Left ventricle myocardium inferior (tissue), 1 donor: ENCODE data around the gene FAM170A. TPM values are rescaled to one million over a fixed set of nuclear protein-coding genes. Genes with fewer than 3 reads are reported as not detected.

ENCODE experiments used
- DNase-seq: peaks from one replicate; pipeline ENCODE4 v3.0.0-alpha.2; 2020
- H3K27ac ChIP-seq: fragments of 200-600 bp; replicated peaks from 2 replicates; pipeline ENCODE4 v1.8.0; 2021
- H3K27me3 ChIP-seq: fragments of 200-600 bp; 2 replicates; pipeline ENCODE4 v1.8.0; 2021; ENCODE audit warnings: low read depth
- H3K36me3 ChIP-seq: fragments of 200-600 bp; 2 replicates; pipeline ENCODE4 v1.8.0; 2021
- H3K4me1 ChIP-seq: fragments of 200-600 bp; 2 replicates; pipeline ENCODE4 v1.8.0; 2021
- H3K4me3 ChIP-seq: fragments of 200-600 bp; 2 replicates; pipeline ENCODE4 v1.8.0; 2021; ENCODE audit warnings: mild to moderate bottlenecking, moderate library complexity
- H3K9me3 ChIP-seq: fragments of 200-600 bp; replicated peaks from 2 replicates; pipeline ENCODE4 v1.8.0; 2021
- intact Hi-C: fragments of 100-400 bp; cut with micrococcal nuclease; formaldehyde crosslinking; loops from one replicate; pipeline ENCODE4 v1.11.0; 2022
- total RNA-seq: library from RNA; stranded (reverse); fragmentation: NEBNext Ultra II Directional; extraction: Animal tissue kit (Norgen Biotek cat#: 25700); gene quantifications from one replicate; pipeline ENCODE4 v1.2.1, GENCODE V29; 2021
- TF ChIP-seq, protein P1 (sequence below): fragments of 200-600 bp; IDR thresholded peaks from 2 replicates; pipeline ENCODE4 v1.8.0; 2021; ENCODE audit warnings: antibody characterized with exemption, mild to moderate bottlenecking, borderline replicate concordance
- donor health status: DM: no; HTN: yes; CAD: no; lungs with severe emphysema.

FAM170A gene
- total RNA-seq, 1 donor from 2014 or later, result not detected

DNA sequence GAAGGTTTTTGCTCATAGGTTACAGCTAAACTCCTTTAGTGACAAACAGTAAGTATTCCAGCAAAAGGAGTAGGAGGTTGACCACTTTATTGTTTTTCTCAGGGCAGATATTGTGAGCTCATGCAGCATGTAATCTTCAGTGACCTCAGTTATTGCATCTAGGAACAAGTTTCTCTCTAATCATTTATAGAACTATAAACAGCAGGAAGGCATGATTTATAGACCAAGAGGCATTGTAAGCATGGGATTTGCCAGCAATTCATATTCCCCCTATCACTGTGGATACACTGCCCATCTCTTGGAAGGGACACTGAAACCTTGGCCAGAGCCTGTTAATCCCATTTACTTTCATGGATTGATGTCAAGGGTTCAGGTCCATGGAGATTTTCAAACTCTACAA lies 15.4 kb upstream of the FAM170A start:
- intact Hi-C loops, result no loop called here

DNA sequence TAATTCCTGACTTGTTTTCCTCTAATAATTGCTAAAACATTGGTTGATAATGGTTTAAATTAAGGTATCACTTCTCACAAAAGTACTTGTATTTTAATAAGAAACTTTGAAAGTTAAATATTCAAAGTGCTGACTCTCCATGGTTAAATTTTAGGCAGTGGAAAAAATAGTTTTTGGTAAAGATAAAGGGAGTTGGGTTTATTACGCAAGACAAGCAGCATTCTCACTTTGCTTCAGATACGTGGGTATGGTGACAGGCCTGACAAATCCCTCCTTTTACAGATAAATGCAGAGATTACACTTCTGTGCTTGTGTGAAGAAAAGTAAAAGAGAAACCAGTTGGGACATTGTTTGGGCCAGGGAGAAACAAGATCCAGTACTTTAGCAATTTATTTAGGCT lies 14.5 kb upstream of the FAM170A start:
- Histone ChIP-seq H3K4me3 (no peak overlapping the region), H3K9me3 (peaks cover 15% of the 10 kb centered on the region), H3K4me1 (no peaks in the 10 kb centered on the region), H3K36me3 (no peaks in the 10 kb centered on the region), H3K27me3 (no peaks in the 10 kb centered on the region), H3K27ac (no peak overlapping the region)
- no peak for DNase-seq
- intact Hi-C loops, result no loop called here
- TF ChIP-seq, protein P1, sequence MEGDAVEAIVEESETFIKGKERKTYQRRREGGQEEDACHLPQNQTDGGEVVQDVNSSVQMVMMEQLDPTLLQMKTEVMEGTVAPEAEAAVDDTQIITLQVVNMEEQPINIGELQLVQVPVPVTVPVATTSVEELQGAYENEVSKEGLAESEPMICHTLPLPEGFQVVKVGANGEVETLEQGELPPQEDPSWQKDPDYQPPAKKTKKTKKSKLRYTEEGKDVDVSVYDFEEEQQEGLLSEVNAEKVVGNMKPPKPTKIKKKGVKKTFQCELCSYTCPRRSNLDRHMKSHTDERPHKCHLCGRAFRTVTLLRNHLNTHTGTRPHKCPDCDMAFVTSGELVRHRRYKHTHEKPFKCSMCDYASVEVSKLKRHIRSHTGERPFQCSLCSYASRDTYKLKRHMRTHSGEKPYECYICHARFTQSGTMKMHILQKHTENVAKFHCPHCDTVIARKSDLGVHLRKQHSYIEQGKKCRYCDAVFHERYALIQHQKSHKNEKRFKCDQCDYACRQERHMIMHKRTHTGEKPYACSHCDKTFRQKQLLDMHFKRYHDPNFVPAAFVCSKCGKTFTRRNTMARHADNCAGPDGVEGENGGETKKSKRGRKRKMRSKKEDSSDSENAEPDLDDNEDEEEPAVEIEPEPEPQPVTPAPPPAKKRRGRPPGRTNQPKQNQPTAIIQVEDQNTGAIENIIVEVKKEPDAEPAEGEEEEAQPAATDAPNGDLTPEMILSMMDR, result no peak

More for the DNA sequence above, 15.4 kb upstream of the FAM170A start:
- H3K36me3 ChIP-seq, result no peaks in the 10 kb centered on the region
- H3K9me3 ChIP-seq, result peaks cover 9% of the 10 kb centered on the region
- no peaks in the 10 kb centered on the region for H3K4me1 ChIP-seq
- H3K27me3 ChIP-seq, result no peaks in the 10 kb centered on the region
- no peak overlapping the region for H3K4me3 ChIP-seq
- H3K27ac ChIP-seq, result no peak overlapping the region
- no peak for DNase-seq
- TF ChIP-seq, protein P1, result no peak

DNA sequence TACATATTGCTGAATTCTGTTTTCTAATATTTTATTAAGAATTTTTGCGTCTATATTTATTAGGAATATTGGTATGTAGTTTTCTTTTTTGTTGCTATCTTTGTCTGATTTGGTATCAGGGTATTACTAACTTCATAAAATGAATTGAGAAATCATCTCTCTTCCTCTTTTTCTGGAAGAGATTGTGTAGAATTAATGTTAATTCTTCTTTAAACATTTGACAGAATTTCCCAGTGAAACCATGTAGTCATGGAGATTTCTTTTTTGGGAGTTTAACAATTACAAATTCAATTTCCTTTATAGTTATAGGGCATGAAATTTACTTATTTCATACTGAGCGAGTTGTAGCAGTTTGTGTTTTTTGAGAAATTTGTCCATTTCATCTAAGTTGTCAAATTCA lies 3.3 kb upstream of the FAM170A start:
- H3K27me3 ChIP-seq, result no peaks in the 10 kb centered on the region
- no peak overlapping the region for H3K27ac ChIP-seq
- no peak overlapping the region for H3K4me3 ChIP-seq
- intact Hi-C loops, result no loop called here
- peaks cover 15% of the 10 kb centered on the region for H3K9me3 ChIP-seq
- DNase-seq, result no peak
- TF ChIP-seq, protein P1, result no peak
- H3K4me1 ChIP-seq, result no peaks in the 10 kb centered on the region
- H3K36me3 ChIP-seq, result no peaks in the 10 kb centered on the region

DNA sequence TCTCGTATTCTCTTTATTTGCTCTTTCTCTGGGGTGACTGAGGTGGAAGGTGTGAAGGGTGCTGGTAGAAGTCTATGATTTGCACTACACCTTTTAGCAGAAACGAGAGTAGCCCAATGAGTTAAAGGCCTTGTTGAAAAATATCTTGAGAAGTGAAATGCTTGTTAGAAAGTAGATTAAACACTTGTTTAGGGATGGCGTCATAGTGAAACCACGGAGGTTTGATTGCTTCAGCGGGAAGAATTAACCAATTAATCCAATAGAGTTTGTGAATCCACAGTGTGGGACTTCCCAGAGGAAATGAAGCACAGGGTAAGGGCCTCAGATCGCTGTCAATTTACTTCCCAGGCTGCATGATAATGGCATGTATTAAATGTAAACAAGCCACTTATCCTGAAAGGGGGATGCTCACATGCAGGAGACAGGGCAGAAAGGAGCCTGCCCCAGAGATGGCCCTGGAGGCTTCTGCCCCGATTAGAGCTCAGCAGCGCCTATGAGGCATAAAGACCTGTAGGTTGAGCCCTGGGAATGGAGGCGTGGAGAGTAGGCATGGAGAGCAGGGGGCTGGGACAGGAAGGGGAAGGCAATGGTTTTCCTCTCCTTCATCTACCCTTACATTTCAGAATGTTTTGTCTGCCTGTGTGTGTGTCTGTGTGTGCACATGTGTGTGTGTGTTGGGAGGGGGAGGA lies 1.5 kb downstream of the FAM170A start:
- DNase-seq, result no peak
- H3K27ac ChIP-seq, result no peak overlapping the region
- no peaks in the 10 kb centered on the region for H3K36me3 ChIP-seq
- TF ChIP-seq, protein P1, result no peak
- H3K4me3 ChIP-seq, result no peak overlapping the region
- intact Hi-C loops, result no loop called here
- no peaks in the 10 kb centered on the region for H3K4me1 ChIP-seq
- H3K9me3 ChIP-seq, result no peaks in the 10 kb centered on the region
- H3K27me3 ChIP-seq, result no peaks in the 10 kb centered on the region

DNA sequence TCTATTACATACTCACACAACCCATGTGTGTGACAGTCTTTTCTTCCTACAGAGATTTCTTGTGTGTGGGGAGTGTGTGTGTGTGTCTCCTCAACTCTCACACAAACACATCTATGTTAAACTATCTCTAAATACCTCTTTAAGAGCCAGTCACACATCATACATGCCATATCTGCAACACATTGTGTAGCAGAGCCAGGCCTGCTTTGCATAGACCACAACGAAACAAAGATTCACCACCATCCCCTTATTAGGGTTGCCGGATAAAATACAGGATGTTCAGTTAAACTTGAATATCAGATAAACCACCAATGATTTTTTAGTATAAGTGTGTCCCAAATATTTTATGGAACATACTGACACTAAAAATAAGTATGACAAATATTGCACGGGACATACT lies 2.3 kb downstream of the FAM170A start:
- no peaks in the 10 kb centered on the region for H3K27me3 ChIP-seq
- TF ChIP-seq, protein P1, result no peak
- no peak overlapping the region for H3K27ac ChIP-seq
- no peaks in the 10 kb centered on the region for H3K4me1 ChIP-seq
- H3K36me3 ChIP-seq, result no peaks in the 10 kb centered on the region
- H3K4me3 ChIP-seq, result no peak overlapping the region
- H3K9me3 ChIP-seq, result no peaks in the 10 kb centered on the region
- intact Hi-C loops, result no loop called here
- no peak for DNase-seq

DNA sequence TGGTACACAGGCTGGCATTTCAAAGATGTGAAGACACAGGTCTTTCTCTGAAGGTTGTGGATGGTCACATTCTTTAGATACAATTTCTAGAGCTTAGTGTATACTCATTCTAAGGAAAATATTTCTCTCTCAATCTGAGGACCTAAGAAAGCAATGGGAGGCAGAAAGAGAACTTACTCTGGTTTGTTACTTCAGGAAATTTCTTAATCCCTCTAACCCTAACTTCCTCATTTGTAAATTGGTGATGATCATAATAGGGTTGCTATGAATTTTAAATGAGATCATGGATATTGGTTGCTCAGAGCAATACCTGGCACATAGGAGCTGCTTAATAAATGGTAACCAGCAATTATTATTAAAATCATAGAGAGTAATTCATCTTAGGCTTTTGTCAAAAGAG lies 22.1 kb downstream of the FAM170A start:
- TF ChIP-seq, protein P1, result no peak
- no peaks in the 10 kb centered on the region for H3K36me3 ChIP-seq
- H3K27ac ChIP-seq, result no peak overlapping the region
- H3K4me3 ChIP-seq, result no peak overlapping the region
- peaks cover 3% of the 10 kb centered on the region for H3K9me3 ChIP-seq
- no peaks in the 10 kb centered on the region for H3K4me1 ChIP-seq
- intact Hi-C loops, result no loop called here
- no peaks in the 10 kb centered on the region for H3K27me3 ChIP-seq
- no peak for DNase-seq
